IPS-20b (cell line): Measurements from ENCODE around the gene IGFBP7.
"Not testable (repeated sequence)": the region's sequence is repeated elsewhere in the genome, so short reads cannot be mapped to it uniquely, and the experiment has no call there.

Experiments used
- H3K27ac ChIP-seq: one replicate; pipeline ENCODE4 v1.5.1; 2013; ENCODE audit warnings: low read length
- H3K27me3 ChIP-seq: 2 replicates; pipeline ENCODE4 v1.6.1; 2013; ENCODE audit warnings: mild to moderate bottlenecking, low read length, inconsistent platforms; ENCODE audit not compliant: insufficient read depth
- H3K36me3 ChIP-seq: 2 replicates; pipeline ENCODE4 v1.6.1; 2013; ENCODE audit warnings: low read depth, mild to moderate bottlenecking, inconsistent platforms, low read length, moderate library complexity; ENCODE audit not compliant: insufficient read depth
- H3K4me1 ChIP-seq: 2 replicates; pipeline ENCODE4 v1.6.1; 2013; ENCODE audit warnings: mild to moderate bottlenecking, control low read depth, inconsistent platforms, low read length, moderate library complexity; ENCODE audit not compliant: insufficient read depth
- H3K4me3 ChIP-seq: 2 replicates; pipeline ENCODE4 v1.5.1; 2013; ENCODE audit warnings: mild to moderate bottlenecking, low read length, inconsistent platforms
- H3K9ac ChIP-seq: 2 replicates; pipeline ENCODE4 v1.6.1; 2013; ENCODE audit warnings: low read depth, mild to moderate bottlenecking, inconsistent platforms, low read length, moderate library complexity
- H3K9me3 ChIP-seq: 2 replicates; pipeline ENCODE4 v1.6.1; 2013; ENCODE audit warnings: mild to moderate bottlenecking, low read depth, low read length, inconsistent platforms; ENCODE audit not compliant: insufficient read depth

Gene IGFBP7

DNA sequence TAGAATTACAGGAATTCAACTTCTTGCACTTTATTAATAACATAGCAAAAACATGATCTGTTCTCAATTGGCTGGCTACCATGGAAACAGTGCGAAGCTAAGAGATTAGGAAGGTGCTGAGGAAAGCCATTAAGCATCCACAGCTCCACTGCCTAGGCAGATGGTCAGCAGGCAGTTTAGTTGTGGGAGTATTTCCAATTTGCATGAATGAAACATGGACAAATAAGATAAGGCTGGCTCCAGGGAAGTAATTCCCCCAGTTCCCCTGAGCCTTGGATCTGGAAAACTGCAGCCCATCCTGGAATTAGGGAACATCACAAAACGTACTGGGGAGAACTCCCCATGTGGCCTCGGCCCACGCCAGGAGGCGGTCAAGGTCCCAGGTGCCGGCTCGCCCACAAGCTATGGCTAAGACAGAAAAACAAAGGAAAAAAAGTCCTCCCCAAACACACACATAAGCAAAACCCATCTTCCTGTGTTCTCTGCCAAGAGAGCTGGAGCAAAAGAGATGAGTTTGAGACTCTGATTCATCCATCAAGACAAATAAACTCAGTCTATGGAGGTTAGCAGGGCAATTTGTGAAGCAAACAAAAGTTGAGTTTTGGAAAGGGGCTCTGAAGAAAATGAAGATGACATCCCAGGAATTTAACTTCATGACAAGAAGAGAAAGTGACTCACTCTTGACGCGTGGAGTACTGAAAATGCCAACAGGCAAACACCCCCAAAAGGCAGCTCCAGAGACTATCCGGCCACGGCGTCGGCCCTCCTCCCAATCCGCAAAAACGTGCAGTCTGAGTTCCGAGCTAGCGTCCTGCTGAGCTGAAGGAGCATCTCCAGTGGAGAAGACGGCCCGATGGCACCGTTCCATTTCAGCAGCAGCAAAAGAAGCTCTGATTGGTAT, 45.1 kb downstream of the IGFBP7 start:
- no peaks in the 10 kb centered on the region for H3K36me3 ChIP-seq
- no peaks in the 10 kb centered on the region for H3K9me3 ChIP-seq
- H3K27ac ChIP-seq = no peak overlapping the region
- H3K9ac ChIP-seq = no peak overlapping the region
- no peaks in the 10 kb centered on the region for H3K27me3 ChIP-seq
- no peaks in the 10 kb centered on the region; the same call in 1 of the 2 replicates for H3K4me1 ChIP-seq
- H3K4me3 ChIP-seq = no peak overlapping the region

GRCh38 chr4:57064120-57064519, 46.1 kb downstream of the IGFBP7 start:
- Histone ChIP-seq H3K9ac (no peak overlapping the region), H3K9me3 (no peaks in the 10 kb centered on the region), H3K36me3 (no peaks in the 10 kb centered on the region), H3K27me3 (no peaks in the 10 kb centered on the region), H3K4me3 (no peak overlapping the region), H3K4me1 (no peaks in the 10 kb centered on the region; the same call in 1 of the 2 replicates), H3K27ac (no peak overlapping the region)

- no peak overlapping the region for H3K9ac ChIP-seq
- H3K36me3 ChIP-seq = no peaks in the 10 kb centered on the region
- no peaks in the 10 kb centered on the region for H3K27me3 ChIP-seq
- no peaks in the 10 kb centered on the region for H3K9me3 ChIP-seq
- H3K27ac ChIP-seq = no peak overlapping the region
- H3K4me1 ChIP-seq = no peaks in the 10 kb centered on the region; the same call in 1 of the 2 replicates
- H3K4me3 ChIP-seq = no peak overlapping the region
Measured at GRCh38 chr4:57063518-57063917, 46.7 kb downstream of the IGFBP7 start.

DNA sequence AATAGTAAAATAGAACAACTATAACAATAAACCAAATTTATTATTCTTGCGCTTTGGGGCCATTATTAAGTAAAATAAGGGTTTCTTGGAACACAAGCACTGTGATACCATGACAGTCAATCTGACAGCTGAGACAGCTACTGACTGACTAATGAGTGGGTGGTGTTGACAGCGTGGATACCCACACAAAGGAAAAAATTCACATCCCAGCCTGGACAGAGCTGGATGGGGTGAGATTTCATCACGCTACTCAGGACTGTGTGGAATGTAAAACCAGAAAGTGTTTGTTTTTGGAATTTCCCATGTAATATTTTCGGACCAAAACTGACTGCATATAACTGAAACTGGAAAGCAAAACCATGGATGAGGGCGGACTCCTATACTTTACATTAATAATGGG, 48.8 kb downstream of the IGFBP7 start:
- Histone ChIP-seq H3K27me3 (no peaks in the 10 kb centered on the region), H3K4me3 (no peak overlapping the region), H3K36me3 (no peaks in the 10 kb centered on the region), H3K4me1 (no peaks in the 10 kb centered on the region; the same call in 1 of the 2 replicates), H3K9me3 (no peaks in the 10 kb centered on the region), H3K27ac (no peak overlapping the region), H3K9ac (no peak overlapping the region)

DNA sequence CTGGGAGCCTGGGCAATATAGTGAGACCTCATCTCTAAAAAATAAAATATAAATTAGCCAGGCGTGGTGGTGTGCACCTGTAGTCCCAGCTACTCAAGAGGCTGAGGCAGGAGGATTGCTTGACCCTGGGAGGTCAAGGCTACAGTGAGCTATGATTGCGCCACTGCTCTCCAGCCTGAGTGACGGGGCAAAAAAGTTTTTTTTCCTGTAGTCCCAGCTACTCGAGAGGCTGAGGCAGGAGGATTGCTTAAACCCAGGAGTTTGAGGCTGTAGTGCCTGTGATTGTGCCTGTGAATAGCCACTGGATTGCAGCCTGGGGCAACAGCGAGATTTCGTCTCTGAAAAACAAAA, 49.5 kb downstream of the IGFBP7 start:
- not testable (repeated sequence) for H3K9me3 ChIP-seq, H3K4me3 ChIP-seq, H3K36me3 ChIP-seq, H3K9ac ChIP-seq, H3K4me1 ChIP-seq, H3K27ac ChIP-seq, H3K27me3 ChIP-seq

DNA sequence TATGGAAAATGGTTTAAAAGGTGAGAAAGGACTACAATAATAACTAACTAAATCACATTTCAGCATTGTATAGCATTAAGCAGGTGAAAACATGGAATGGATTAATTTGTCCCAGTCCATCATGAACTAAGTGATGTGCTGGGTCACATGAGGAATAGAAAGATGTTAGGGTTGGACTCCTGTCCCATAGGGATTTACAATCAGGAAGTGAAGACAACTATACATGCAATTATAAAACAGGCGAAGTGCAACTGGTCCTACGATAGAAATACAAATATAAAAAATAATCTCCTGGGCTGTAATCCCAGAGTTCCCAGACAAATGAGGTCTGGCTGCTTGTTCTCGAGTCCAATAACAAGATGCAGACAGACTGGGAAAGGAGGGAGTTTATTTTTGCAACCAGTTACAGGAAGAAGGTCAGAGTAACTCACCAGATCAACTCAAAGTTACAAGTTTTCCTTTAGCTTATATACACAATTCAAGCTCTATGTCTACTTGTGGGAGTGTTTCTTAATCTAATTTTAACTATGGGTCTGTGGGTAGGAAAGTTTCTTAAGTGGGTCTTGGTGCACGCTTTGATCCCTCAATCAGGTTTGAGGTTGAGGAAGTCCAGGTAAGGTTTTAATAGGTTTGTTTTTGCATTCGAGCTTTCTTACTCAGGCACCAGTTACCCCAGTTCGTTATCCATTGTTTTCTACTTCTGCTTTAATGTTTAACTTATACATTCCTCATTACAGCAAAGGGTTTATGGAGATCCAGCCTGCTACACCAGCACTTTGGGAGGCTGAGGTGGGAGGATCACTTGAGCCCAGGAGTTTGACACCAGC, 50.1 kb downstream of the IGFBP7 start:
- H3K27ac ChIP-seq = no peak overlapping the region
- no peaks in the 10 kb centered on the region for H3K9me3 ChIP-seq
- H3K9ac ChIP-seq = no peak overlapping the region
- no peak overlapping the region for H3K4me3 ChIP-seq
- no peaks in the 10 kb centered on the region for H3K4me1 ChIP-seq
- H3K27me3 ChIP-seq = no peaks in the 10 kb centered on the region
- H3K36me3 ChIP-seq = no peaks in the 10 kb centered on the region

- Histone ChIP-seq H3K27ac (no peak overlapping the region), H3K36me3 (no peaks in the 10 kb centered on the region), H3K27me3 (no peaks in the 10 kb centered on the region), H3K4me3 (no peak overlapping the region), H3K9me3 (no peaks in the 10 kb centered on the region), H3K4me1 (no peaks in the 10 kb centered on the region), H3K9ac (no peak overlapping the region)
Measured at GRCh38 chr4:57055886-57056285, 54.3 kb downstream of the IGFBP7 start.

- H3K4me1 ChIP-seq = no peaks in the 10 kb centered on the region
- no peak overlapping the region for H3K27ac ChIP-seq
- H3K4me3 ChIP-seq = no peak overlapping the region
- no peaks in the 10 kb centered on the region for H3K27me3 ChIP-seq
- H3K36me3 ChIP-seq = no peaks in the 10 kb centered on the region
- no peak overlapping the region for H3K9ac ChIP-seq
- H3K9me3 ChIP-seq = no peaks in the 10 kb centered on the region
Measured at GRCh38 chr4:57053508-57053907, 56.7 kb downstream of the IGFBP7 start.

GRCh38 chr4:57051524-57051923, 58.7 kb downstream of the IGFBP7 start:
- Histone ChIP-seq H3K9ac (no peak overlapping the region), H3K36me3 (no peaks in the 10 kb centered on the region), H3K27ac (no peak overlapping the region), H3K27me3 (no peaks in the 10 kb centered on the region), H3K9me3 (no peaks in the 10 kb centered on the region), H3K4me1 (no peaks in the 10 kb centered on the region), H3K4me3 (no peak overlapping the region)

GRCh38 chr4:57051095-57051494, 59.1 kb downstream of the IGFBP7 start:
- Histone ChIP-seq H3K27me3 (no peaks in the 10 kb centered on the region), H3K36me3 (no peaks in the 10 kb centered on the region), H3K4me1 (no peaks in the 10 kb centered on the region), H3K4me3 (no peak overlapping the region), H3K9ac (no peak overlapping the region), H3K9me3 (no peaks in the 10 kb centered on the region), H3K27ac (no peak overlapping the region)

DNA sequence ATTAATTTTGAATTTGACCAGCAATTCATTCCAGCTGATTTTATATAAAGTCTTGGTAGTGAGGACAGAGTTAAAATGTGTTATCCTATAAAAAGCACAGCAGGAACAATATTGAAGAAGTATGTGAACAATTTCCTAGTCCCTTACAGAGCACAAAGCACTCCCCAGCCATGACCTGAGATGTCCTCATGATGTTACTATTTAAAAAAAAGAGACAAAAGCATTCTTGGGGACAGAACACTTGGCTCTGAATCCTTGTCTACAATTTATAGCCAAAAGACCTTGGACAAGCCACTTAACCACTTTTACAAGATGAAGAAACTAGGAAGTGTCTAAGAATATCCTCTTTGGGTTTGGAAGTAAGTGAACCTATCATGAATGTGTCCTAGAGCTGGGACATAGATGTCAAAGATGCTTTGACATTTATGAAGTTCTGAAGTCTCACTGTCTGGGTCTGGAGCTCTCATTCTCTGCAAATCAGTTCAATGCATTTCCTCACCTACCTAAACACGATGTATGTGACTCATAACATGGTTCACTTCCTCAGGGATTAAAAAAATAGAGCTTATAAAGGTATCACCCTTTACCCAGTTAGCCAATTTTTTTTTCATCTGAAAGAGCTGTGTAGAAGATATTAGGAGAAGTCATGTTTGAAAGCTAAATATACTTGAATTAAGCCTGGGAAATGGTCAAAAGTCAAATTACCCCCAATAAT, 61.4 kb downstream of the IGFBP7 start:
- Histone ChIP-seq H3K9ac (no peak overlapping the region), H3K27me3 (no peaks in the 10 kb centered on the region), H3K4me3 (no peak overlapping the region), H3K9me3 (no peaks in the 10 kb centered on the region), H3K36me3 (no peaks in the 10 kb centered on the region), H3K27ac (no peak overlapping the region), H3K4me1 (no peaks in the 10 kb centered on the region)
